PC-3 (cell line): ENCODE measurements around the gene HYOU1. TPM values are rescaled to one million over a fixed set of nuclear protein-coding genes. Genes with fewer than 3 reads are reported as not detected.

Experiments
- ATAC-seq: fragments of 200-7000 bp; cut with Tn5 transposase; 2 replicates; pipeline ENCODE4 v1.9.1; 2020; ENCODE audit warnings: mild to moderate bottlenecking, moderate library complexity
- BruUV-seq: library from RNA; stranded (reverse); fragments of 400-500 nt; replicated peaks from 2 replicates; lab custom pipeline; 2021; lab: Mats Ljungman, UMichigan
- CTCF ChIA-PET: fragments of 300-600 bp; sonication (Branson Sonifier 250); formaldehyde crosslinking; loops from one replicate; lab custom pipeline; 2022; ENCODE audit warnings: antibody characterized with exemption; lab: Charles Lee
- POLR2A ChIA-PET: fragments of 300-600 bp; sonication (Branson Sonifier 250); formaldehyde crosslinking; loops from one replicate; lab custom pipeline; 2022; ENCODE audit warnings: antibody characterized with exemption; ENCODE audit not compliant: unreplicated experiment; lab: Charles Lee
- DNase-seq: peaks from one replicate; pipeline ENCODE4 v3.0.0-alpha.2; 2015
- H2AFZ ChIP-seq: fragments of 300-600 bp; sonication (generic); 2 replicates; pipeline ENCODE4 v1.6.0; 2016; ENCODE audit warnings: antibody characterized with exemption, low read length
- H3F3A ChIP-seq: fragments of 300-600 bp; sonication (generic); one replicate; pipeline ENCODE4 v1.6.0; 2017; ENCODE audit warnings: antibody characterized with exemption, low read length, control low read depth, mild to moderate bottlenecking; ENCODE audit not compliant: unreplicated experiment
- H3K27ac ChIP-seq: fragments of 300-600 bp; sonication (generic); 2 replicates; pipeline ENCODE4 v1.5.1; 2016; ENCODE audit warnings: mild to moderate bottlenecking, low read length
- H3K27me3 ChIP-seq: fragments of 300-600 bp; sonication (generic); 2 replicates; pipeline ENCODE4 v1.6.1; 2016; ENCODE audit warnings: low read length, mixed read lengths
- H3K36me3 ChIP-seq: fragments of 300-600 bp; sonication (generic); 2 replicates; pipeline ENCODE4 v1.6.1; 2016; ENCODE audit warnings: low read depth, mixed run types, low read length, mixed read lengths
- H3K4me1 ChIP-seq: fragments of 300-600 bp; sonication (generic); 2 replicates; pipeline ENCODE4 v1.5.1; 2016; ENCODE audit warnings: low read length; ENCODE audit not compliant: insufficient read depth
- H3K4me2 ChIP-seq: fragments of 300-600 bp; sonication (generic); 2 replicates; pipeline ENCODE4 v1.6.0; 2016; ENCODE audit warnings: low read length
- H3K4me3 ChIP-seq: fragments of 300-600 bp; sonication (generic); 2 replicates; pipeline ENCODE4 v1.5.1; 2016; ENCODE audit warnings: mild to moderate bottlenecking, low read length, mixed read lengths
- H3K79me2 ChIP-seq: fragments of 300-600 bp; sonication (generic); 2 replicates; pipeline ENCODE4 v1.6.1; 2017; ENCODE audit warnings: low read length, mixed read lengths
- H3K9ac ChIP-seq: fragments of 300-600 bp; sonication (generic); 2 replicates; pipeline ENCODE4 v1.6.0; 2016; ENCODE audit warnings: mild to moderate bottlenecking, low read length
- H3K9me2 ChIP-seq: fragments of 300-600 bp; sonication (generic); replicated peaks from 2 replicates; pipeline ENCODE4 v1.6.1; 2016; ENCODE audit warnings: mixed run types, low read length, mixed read lengths
- H3K9me3 ChIP-seq: fragments of 300-600 bp; sonication (generic); 2 replicates; pipeline ENCODE4 v1.6.1; 2016; ENCODE audit warnings: low read length, mixed read lengths
- H4K20me1 ChIP-seq: fragments of 300-600 bp; sonication (generic); 2 replicates; pipeline ENCODE4 v1.6.1; 2016; ENCODE audit warnings: low read length, mixed read lengths
- EZH2 ChIP-seq: fragments of 300-600 bp; sonication (generic); IDR thresholded peaks from one replicate; pipeline ENCODE4 v1.6.1; 2017; ENCODE audit warnings: antibody characterized with exemption, mild to moderate bottlenecking, low read length; ENCODE audit not compliant: unreplicated experiment
- EZH2phosphoT487 ChIP-seq: fragments of 300-600 bp; sonication (generic); IDR thresholded peaks from 2 replicates; pipeline ENCODE4 v1.6.1; 2018; ENCODE audit warnings: mild to moderate bottlenecking, antibody characterized with exemption, low read length, borderline replicate concordance
- intact Hi-C: fragments of 100-400 bp; cut with micrococcal nuclease; formaldehyde crosslinking; loops from 2 replicates; pipeline ENCODE4 v1.9.0; 2023
- total RNA-seq: library from RNA; depleted of rRNA; stranded (reverse); fragments of >200 nt; gene quantifications from 2 replicates; pipeline ENCODE4 v1.2.3, GENCODE V29; 2014
- TF ChIP-seq, protein P1 (sequence below): fragments of 300-600 bp; sonication (generic); conservative IDR thresholded peaks from 2 replicates; pipeline ENCODE4 v1.5.1; 2017; ENCODE audit warnings: antibody characterized with exemption, low read depth, mild to moderate bottlenecking, low read length

HYOU1 gene
- total RNA-seq, 1 experiment from 2014 or later = 168 TPM

DNA sequence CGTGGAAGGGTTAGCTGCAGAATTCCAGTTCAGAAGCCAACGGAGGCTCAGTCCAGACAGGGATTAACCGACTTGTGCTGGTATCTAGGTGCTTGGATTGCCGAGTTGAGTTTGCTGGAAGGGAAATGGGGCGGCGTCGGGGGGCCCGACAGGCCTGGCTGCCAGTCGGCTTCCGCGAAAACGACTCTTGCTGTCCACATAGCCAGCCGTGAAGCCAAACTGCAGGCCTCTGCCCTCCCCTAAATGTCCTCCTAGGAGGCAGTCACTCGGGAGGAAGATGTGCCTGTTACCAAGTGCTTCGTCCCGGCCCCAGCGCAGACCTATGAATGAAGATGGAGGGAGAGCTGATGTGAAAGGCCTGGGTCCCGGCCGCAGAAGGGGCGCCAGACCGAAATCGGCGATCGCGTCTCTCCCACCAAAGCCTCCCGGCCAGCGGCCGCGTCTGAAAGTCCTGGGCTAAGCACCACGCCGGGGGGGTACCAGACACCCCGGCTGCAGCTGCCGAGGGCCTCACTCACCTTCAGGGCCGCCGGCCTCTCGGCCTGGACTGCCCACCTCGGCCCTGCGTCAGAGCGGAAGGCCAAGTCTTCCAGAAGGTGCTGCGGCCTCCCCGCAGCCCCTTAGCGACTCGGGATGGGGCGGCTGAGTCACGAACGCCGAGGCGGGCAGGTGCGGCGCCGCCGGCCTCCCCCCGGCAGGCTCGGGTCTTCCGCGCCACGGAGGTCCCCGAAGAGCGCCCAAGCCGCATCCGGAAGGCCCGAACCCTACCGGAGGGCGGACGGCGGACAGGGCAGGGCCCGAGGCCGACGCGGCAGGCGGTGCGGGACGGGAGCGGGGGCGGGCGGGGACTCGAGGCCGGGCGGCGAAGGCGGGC, 37.2 kb upstream of the HYOU1 start:
- no peaks in the 10 kb centered on the region for H3K27me3 ChIP-seq
- ATAC-seq = peak; percentile 1; the same call in 1 of the 2 replicates
- TF ChIP-seq EZH2 (no peak), EZH2phosphoT487 (no peak)
- TF ChIP-seq, protein P1, sequence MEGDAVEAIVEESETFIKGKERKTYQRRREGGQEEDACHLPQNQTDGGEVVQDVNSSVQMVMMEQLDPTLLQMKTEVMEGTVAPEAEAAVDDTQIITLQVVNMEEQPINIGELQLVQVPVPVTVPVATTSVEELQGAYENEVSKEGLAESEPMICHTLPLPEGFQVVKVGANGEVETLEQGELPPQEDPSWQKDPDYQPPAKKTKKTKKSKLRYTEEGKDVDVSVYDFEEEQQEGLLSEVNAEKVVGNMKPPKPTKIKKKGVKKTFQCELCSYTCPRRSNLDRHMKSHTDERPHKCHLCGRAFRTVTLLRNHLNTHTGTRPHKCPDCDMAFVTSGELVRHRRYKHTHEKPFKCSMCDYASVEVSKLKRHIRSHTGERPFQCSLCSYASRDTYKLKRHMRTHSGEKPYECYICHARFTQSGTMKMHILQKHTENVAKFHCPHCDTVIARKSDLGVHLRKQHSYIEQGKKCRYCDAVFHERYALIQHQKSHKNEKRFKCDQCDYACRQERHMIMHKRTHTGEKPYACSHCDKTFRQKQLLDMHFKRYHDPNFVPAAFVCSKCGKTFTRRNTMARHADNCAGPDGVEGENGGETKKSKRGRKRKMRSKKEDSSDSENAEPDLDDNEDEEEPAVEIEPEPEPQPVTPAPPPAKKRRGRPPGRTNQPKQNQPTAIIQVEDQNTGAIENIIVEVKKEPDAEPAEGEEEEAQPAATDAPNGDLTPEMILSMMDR = no peak
- H3K36me3 ChIP-seq = peaks cover 46% of the 10 kb centered on the region
- H3K4me3 ChIP-seq = peak overlapping the region; percentile 90
- H3K4me2 ChIP-seq = peak overlapping the region; percentile 94
- CTCF ChIA-PET = interaction anchor here (0.7 to 1.4 kb wide), 6 partner anchors 9 to 103 kb away, joined by 3 to 4 read pairs (median 4); partner anchors contain the start of genes HMBS and VPS11
- H4K20me1 ChIP-seq = peaks cover 28% of the 10 kb centered on the region
- H3K27ac ChIP-seq = 0 out of 2 replicates have a peak overlapping the region, but pooled peaks have one; percentile 53
- H3F3A ChIP-seq = peaks cover 17% of the 10 kb centered on the region
- peak; percentile 39 for DNase-seq
- peaks cover 39% of the 10 kb centered on the region for H3K79me2 ChIP-seq
- H2AFZ ChIP-seq = no peak overlapping the region
- no peaks in the 10 kb centered on the region for H3K9me3 ChIP-seq
- no peaks in the 10 kb centered on the region for H3K9me2 ChIP-seq
- intact Hi-C loops = loop anchor here (2.0 kb wide), 2 partner anchors 37 to 103 kb away; partner anchors contain the start of gene HYOU1
- H3K4me1 ChIP-seq = peaks cover 23% of the 10 kb centered on the region
- POLR2A ChIA-PET = interaction anchor here (0.8 to 1.1 kb wide), 2 partner anchors 27 kb away, joined by 5 read pairs; partner anchors contain the start of genes HINFP and VPS11
- no TSS peak for BruUV-seq
- peak overlapping the region; percentile 97 for H3K9ac ChIP-seq

DNA sequence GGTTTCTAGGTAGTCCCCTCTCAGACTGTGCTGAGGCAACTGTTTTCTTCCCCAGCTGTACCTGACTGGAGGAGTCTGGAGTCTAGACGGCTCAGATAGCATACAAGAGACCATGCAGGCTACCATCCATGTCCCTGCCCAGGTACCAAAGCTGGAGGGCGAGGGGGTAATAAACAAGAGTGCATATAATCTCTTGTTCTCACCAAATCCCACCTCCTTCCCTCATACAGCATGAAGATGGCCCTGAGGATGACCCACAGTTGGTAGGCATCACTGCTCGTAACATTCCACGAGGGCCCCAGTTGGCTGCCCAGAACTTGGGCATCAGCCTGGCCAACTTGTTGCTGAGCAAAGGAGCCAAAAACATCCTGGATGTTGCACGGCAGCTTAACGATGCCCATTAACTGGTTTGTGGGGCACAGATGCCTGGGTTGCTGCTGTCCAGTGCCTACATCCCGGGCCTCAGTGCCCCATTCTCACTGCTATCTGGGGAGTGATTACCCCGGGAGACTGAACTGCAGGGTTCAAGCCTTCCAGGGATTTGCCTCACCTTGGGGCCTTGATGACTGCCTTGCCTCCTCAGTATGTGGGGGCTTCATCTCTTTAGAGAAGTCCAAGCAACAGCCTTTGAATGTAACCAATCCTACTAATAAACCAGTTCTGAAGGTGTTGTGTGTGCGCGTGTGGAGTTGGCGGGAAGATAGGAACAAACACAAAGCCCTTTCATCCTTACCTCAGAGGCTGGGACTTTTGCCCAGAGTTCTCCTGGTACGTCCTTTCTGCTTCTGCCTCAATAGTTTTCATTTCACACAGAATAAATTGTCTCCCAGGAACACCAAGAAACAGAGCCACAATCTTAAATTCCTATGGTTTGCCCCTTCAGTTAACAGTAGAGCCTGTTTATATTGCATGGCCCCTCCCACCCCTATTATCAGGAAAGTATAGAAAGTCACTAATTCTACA, 36.2 kb upstream of the HYOU1 start:
- Histone ChIP-seq H3K9me3 (no peaks in the 10 kb centered on the region), H3K79me2 (peaks cover 34% of the 10 kb centered on the region), H3K9me2 (no peaks in the 10 kb centered on the region), H3K4me1 (peaks cover 23% of the 10 kb centered on the region), H3K27me3 (no peaks in the 10 kb centered on the region), H3F3A (peaks cover 17% of the 10 kb centered on the region), H4K20me1 (peaks cover 28% of the 10 kb centered on the region), H3K9ac (peak overlapping the region; percentile 97), H3K4me3 (peak overlapping the region; percentile 90), H2AFZ (no peak overlapping the region), H3K36me3 (peaks cover 41% of the 10 kb centered on the region), H3K4me2 (peak overlapping the region; percentile 94), H3K27ac (no peak overlapping the region)
- TF ChIP-seq EZH2phosphoT487 (no peak), EZH2 (no peak)
- TF ChIP-seq, protein P1 = no peak
- TSS peak; percentile 19 for BruUV-seq
- CTCF ChIA-PET = interaction anchor here (0.7 kb wide), 1 partner anchor 104 kb away, joined by 4 read pairs; no protein-coding TSS in a partner anchor
- intact Hi-C loops = no loop called here
- DNase-seq (peak; percentile 41), ATAC-seq (no peak)
- POLR2A ChIA-PET = interaction anchor here (0.6 kb wide), 1 partner anchor 79 kb away, joined by 3 read pairs; no protein-coding TSS in a partner anchor
